Iris pigment epithelial cell (primary cell): ENCODE measurements around the gene GXYLT1.
"Not testable (repeated sequence)": the region's sequence is repeated elsewhere in the genome, so short reads cannot be mapped to it uniquely, and the experiment has no call there.

Experiments
- DNase-seq: peaks from one replicate; pipeline ENCODE4 v3.0.0-alpha.2; 2011; ENCODE audit warnings: low read depth

GXYLT1 gene

DNA sequence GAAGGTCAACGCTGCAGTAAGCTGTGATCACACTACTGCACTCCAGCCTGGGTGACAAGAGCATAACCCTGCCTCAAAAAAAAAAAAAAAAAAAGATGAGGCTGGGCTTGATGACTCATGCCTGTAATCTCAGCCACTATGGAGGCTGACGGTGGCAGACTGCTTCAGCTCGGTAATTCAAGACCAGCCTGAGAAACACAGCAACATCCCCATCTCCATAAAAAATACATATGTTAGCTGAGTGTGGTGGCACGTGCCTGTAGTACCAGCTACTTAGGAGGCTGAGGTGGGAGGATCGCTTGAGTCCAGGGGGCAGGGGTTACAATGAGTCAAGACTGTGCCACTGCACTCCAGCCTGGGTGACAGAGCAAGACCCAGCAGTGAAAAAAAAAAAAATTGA is 50.4 kb downstream of the GXYLT1 start:
- DNase-seq: peak; percentile 81

DNA sequence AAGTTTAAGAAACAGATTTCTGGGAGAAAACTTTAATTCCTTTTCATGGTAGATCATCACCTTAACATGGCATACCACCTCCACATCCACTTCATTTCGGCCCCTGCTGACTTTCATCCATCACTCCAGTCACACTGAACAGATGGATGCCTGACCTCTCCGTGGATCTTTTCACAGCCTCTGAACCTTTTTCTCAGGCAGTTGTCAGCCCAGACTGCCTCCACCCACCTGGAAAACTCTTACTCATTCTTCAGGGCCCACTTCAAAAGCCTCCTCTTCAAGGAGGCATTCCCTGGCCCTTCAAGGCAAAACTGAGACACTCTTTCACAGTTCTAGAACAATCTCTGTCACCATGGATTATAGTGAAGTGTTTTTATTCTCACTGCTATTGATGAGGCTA is 52.9 kb downstream of the GXYLT1 start:
- DNase-seq: peak; percentile 17

DNA sequence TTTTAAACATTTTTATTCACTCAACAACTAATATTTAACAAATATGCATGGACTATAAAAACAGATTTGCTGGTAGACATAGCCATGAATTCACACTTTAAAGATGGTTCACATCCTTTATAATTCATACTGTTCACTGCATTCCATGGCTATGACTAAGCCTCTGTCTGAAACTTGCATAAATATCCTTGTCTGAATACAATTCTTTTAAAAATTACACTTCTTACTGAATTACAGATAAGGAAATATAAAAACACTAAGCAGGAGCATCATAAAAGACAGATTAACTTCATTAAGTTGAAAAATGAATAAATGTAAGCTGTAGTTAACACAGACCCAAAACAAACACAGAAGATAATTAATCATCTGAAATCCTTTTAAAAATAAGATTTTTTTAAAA is 53.8 kb downstream of the GXYLT1 start:
- peak; percentile 83 for DNase-seq

DNA sequence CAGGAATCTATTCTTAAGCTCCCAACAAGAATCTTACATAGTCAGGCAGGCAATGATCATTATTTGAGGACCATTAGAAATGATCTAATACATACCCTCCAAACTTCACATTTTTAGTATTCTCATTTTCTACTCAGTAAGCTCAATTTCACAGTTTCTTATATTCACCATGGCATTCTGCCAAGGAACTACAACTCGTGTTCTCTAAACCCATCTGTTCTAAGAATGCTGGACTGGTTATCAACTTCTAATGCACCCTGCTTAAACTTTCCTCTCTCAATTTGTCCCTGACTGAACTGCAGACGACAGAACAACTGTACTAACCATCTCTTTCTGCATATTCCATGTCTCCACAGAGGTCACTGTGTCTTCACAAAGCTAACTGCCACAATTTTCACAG is 58.6 kb downstream of the GXYLT1 start:
- DNase-seq: peak; percentile 74

DNA sequence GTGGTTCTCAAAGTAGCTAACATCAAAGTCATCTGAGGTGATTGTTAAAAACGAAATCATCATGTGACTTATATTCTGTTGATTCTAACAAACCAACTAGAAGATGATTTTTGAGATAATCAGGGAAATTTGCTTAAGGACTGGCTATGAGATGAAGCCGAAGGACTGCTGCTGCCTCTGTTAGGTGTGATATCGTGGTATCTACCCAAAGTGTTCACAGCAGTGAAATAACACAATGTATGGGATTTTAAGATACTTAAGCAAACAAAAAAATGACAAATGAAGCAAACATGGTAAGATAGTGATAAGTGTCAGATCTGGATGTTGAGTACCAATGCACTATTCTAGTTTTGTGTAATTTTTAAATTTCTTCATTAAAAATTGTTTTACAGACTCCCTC is 59.1 kb downstream of the GXYLT1 start:
- DNase-seq: no peak

DNA sequence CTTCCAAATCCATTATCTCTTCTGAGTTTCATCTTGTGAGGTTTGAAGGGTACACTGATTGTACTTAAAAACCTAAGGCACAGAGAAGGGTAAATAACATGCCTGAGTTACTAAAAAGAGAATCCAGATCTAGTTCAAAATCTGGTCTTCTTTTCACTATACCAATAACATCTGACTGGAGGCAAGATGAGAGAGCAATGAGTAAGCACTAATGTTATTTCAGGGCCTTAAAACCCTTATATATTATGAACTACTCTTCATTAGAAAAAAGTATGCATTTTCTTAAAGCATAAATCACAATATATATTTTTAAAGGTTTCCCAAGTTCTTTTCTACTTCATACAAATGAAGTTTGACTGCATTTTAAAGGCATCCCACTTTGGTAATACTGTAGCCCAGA is 60.2 kb downstream of the GXYLT1 start:
- DNase-seq: peak; percentile 33

DNA sequence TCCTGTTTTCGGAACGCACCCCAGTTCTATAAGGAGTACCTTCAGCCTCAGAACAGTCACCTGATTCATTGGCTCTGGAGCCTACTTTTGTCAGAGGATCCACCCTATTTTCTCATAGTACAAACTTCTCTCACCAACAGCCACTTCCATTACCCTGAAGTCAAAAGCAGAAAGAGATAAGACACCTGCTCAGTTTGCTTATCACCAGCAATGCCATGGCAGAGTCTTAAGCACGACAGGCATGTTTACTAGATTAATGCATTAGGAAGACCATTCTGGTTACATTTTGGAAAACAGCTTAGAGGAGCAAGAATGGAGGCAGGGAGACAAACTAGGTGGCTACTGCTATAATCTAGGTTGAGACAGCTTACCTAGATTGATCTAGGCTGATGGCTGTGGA is 67.7 kb downstream of the GXYLT1 start:
- DNase-seq: no peak

DNA sequence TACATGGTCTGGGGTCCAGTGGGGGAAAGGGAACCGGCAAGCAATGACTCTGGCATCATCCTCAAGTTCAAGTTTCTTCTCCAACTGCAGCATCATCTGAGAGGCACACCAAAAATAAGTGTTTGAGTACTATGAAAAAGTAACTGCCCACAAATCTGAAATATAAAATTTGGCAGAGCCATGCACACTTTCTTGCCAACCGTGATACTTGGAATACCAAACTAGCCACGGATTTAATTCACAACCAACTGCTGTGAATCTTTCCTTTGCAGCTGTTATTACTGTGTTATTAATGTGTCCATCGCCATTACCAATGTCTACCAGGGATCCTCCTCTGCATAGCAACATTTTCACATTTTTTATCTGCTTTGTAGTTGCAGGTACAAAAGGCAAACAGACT is 74.6 kb downstream of the GXYLT1 start:
- DNase-seq: no peak

DNA sequence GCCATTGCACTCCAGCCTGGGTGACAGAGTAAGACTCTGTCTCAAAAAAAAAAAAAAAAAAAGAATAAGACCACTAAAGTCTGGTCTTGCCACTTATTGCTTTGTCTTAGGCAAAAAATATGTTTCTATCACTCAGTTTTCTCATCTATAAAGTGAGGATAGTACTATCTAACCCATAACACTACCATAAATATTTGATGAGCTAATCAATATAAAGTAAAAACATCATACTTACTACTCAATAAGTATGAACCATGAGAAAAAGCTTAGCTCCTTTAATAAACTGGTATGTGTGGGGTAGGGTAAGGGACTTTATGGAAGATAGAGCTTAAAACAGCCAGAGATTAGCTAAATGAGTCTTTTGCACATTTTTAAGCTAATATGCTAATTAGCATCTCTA is 85.5 kb downstream of the GXYLT1 start:
- DNase-seq: no peak

DNA sequence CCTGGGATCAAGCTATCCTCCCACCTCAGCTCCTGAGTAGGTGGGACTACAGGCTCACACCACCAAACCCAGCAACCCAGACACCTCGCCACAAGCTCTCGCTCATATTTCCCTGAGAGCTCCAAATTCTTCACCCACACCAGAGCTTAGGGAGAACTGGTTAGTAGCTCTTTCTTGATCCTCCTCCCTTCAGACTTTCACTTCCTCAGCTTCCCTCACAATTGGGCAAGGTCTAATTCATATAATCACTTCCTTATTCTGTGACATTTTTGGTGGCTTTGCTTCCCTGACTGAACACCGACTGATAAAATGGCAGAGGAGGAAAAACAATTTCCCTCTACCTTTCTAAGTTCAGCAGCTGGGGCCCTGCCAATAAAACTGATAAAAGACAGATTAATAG is 88.5 kb downstream of the GXYLT1 start:
- no peak for DNase-seq

DNA sequence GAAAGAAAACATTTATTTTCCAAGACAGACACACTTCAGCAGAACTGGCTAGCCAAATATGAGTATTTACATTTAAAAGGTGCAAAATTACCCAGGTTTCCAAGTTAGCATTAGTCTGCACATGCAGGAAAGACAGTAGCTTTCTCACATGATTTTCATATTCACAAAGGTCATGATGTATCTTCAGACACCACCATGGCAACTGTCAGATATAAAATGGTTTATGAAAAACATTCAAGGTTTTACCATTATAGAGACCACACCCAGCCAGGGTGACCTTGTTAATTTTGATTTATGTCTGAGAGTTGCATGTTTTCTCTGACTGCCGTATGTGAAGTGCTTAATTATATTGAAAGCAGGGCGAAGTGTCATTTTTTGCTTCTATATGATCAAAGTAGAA is 91.2 kb downstream of the GXYLT1 start:
- DNase-seq: no peak

DNA sequence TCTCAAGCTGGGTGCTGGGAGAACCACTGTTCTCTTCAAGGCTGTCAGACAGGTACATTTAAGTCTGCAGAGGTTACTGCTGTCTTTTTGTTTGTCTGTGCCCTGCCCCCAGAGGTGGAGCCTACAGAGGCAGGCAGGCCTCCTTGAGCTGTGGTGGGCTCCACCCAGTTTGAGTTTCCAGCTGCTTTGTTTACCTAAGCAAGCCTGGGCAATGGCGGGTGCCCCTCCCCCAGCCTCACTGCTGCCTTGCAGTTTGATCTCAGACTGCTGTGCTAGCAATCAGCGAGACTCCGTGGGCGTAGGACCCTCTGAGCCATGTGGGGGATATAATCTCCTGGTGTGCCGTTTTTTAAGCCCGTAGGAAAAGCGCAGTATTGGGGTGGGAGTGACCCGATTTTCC is 95.7 kb downstream of the GXYLT1 start:
- not testable (repeated sequence) for DNase-seq

DNA sequence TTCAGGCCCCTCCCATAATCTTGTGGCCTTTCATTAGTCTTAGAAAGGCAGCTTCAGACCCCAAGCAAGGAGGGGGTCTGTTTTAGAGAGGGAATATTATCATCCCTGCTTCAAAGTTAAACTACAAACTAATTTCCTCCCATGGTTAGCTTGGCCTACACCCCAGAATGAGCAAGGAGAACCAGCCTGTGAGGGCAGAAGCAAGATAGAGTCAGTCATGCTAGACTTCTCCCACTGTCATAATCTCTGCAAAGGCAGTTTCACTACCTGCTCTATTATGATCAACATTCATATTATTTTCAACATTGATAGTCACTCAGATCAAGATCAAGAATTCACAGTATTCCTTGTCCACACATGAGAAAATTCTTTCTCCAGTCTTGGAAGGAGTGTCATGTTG is 105.1 kb downstream of the GXYLT1 start:
- no peak for DNase-seq

DNA sequence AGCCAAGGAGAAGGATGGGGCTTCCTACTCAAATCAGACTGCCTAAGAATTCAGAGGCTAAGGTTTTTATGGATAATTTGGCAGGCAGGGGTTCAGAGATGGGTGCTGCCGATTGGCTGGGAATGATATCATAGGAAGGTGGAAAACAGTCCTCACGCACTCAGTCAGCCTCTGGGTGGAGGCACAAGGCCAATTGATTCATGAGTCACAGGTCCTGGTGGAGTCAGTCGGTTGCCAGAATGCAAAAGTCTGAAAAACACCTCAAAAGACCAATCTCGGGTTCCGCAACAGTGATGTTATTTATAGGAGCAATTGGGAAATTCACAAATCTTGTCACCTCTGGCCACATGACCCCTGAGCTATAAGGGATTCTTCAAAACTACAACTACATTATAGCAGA is 105.5 kb downstream of the GXYLT1 start:
- peak; percentile 78 for DNase-seq

DNA sequence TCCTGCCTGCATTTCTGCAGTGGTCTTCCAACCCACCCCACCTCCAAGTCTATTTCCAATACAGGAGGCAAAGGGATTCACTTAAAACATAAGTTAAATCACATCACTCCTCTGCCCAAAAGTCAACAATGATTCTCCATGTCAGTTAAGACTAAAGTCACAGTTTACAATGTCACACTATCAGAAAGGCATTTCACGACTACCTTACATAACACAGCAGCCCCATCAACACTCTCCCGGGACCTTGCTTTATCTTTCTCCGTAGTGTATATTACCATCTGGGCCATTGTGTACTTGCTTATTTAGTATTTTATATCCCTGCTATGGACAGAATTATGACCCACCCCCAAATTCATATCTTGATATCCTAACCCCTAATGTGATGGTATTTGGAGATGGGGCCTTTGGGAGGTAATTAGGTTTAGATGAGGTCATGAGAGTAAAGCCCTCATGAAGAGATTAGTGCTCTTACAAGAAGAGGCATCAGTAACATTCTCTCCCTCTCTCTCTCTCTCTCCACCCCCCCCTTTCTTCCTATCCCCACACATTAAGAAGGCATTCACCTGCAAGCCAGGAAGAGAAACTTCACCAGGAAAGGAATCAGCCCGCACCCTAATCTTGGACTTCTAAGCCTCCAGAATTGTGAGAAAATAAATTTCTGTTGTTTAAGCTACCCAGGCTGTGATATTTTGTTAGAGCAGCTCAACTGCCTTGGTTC is 112.7 kb downstream of the GXYLT1 start:
- no peak for DNase-seq
